Measurements from ENCODE around the gene XRCC1.

DNA sequence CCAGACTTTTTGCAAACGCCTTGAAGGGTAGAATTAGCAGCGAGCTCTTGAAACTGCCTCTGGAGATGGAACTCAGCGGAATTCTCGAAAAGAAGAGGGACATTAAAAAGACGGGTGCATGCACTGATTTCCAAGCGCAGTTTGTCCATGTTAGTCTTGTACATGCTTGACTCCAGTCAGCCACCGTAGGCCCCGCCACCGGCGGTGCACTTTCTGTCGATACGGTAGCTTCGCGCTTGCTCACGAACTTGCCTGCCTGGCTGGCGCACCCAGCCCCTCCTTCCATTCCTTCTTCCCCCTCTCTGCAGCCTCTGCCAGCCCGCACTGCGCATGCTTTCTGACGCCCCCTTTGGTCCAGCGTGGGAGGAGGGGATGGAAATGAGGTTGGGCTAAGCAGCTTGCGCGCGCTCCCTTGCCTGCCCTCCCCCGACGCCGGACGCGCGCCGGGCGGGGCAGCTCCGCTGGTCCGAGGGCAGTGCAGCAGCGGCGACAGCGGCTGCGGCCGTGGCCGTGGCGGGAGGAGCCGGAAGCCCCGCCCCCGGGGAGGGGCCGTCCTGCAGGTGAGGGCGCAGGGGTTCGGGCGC is 42.3 kb downstream of the XRCC1 start, which contains the start of gene ZNF575:
- no peak for TF ChIP-seq CTCF (IDR thresholded peaks at IDR 0.05)
- peak; percentile 45 for TF ChIP-seq POLR2A (IDR thresholded peaks at IDR 0.05)

All from right lobe of liver (tissue), 4 donors.